Common myeloid progenitor, CD34-positive (primary cell): ENCODE data around the gene DCTN4.

Source experiments
- CTCF ChIA-PET: fragments of 350-600 bp; sonication (Branson Sonifier 250); formaldehyde crosslinking; loops from one replicate; lab custom pipeline; 2021; ENCODE audit warnings: antibody characterized with exemption; lab: Charles Lee
- POLR2A ChIA-PET: fragments of 350-600 bp; sonication (Branson Sonifier 250); formaldehyde crosslinking; loops from one replicate; lab custom pipeline; 2021; ENCODE audit warnings: antibody characterized with exemption; lab: Charles Lee
- DNase-seq, 3 donors: peaks; one replicate each; pipeline versions ENCODE4 v3.0.0 to v3.0.0-alpha.2; 2013
- H3K27ac ChIP-seq, 2 experiments: 1 replicate in 1 of 2; 2 replicates in 1 of 2; pipeline ENCODE4 v1.7.0; 2013; ENCODE audit warnings: inconsistent platforms in 2 of 2, low read length in 2 of 2, mild to moderate bottlenecking in 2 of 2, low read depth in 1 of 2, moderate library complexity in 1 of 2; ENCODE audit not compliant: severe bottlenecking in 2 of 2, insufficient read depth in 1 of 2, poor library complexity in 1 of 2
- H3K27me3 ChIP-seq, 5 experiments: replicated peaks in 2 of 5; 1 replicate in 3 of 5; 2 replicates in 2 of 5; pipeline versions ENCODE4 v1.6.1 to v1.7.0; 2013; ENCODE audit warnings: low read length in 4 of 5, mild to moderate bottlenecking in 2 of 5, moderate library complexity in 2 of 5, inconsistent platforms in 1 of 5; ENCODE audit not compliant: insufficient read depth in 5 of 5, control insufficient read depth in 4 of 5
- H3K36me3 ChIP-seq, 4 experiments: 1 replicate in 2 of 4; 2 replicates in 2 of 4; pipeline versions ENCODE4 v1.6.1 to v1.7.0; 2013; ENCODE audit warnings: low read length in 3 of 4, control low read depth in 1 of 4, mild to moderate bottlenecking in 1 of 4; ENCODE audit not compliant: control insufficient read depth in 4 of 4, insufficient read depth in 4 of 4
- H3K4me1 ChIP-seq, 4 experiments: 1 replicate in 3 of 4; 2 replicates in 1 of 4; pipeline versions ENCODE4 v1.6.1 to v1.7.1; 2013; ENCODE audit warnings: low read length in 3 of 4, mild to moderate bottlenecking in 3 of 4, control low read depth in 1 of 4, inconsistent platforms in 1 of 4, moderate library complexity in 1 of 4; ENCODE audit not compliant: control insufficient read depth in 4 of 4, insufficient read depth in 4 of 4; ENCODE audit errors: control extremely low read depth in 1 of 4
- H3K4me3 ChIP-seq, 7 experiments: 1 replicate in 4 of 7; 2 replicates in 3 of 7; pipeline versions ENCODE4 v1.5.1 to v1.7.0; 2013; ENCODE audit warnings: mild to moderate bottlenecking in 7 of 7, low read length in 6 of 7, moderate library complexity in 6 of 7, inconsistent platforms in 2 of 7, low read depth in 2 of 7, control low read depth in 1 of 7; ENCODE audit not compliant: insufficient read depth in 4 of 7, control insufficient read depth in 1 of 7; ENCODE audit errors: extremely low read depth in 1 of 7
- H3K9me3 ChIP-seq, 5 experiments: 1 replicate in 4 of 5; 2 replicates in 1 of 5; pipeline versions ENCODE4 v1.6.1 to v1.7.1; 2013; ENCODE audit warnings: low read length in 4 of 5, mild to moderate bottlenecking in 2 of 5, inconsistent platforms in 1 of 5, low read depth in 1 of 5, moderate library complexity in 1 of 5; ENCODE audit not compliant: control insufficient read depth in 4 of 5, insufficient read depth in 2 of 5; ENCODE audit errors: control extremely low read depth in 1 of 5
- WGBS: methylation state at CpG from one replicate; pipeline ENCODE4 v1.1.5; 2013; ENCODE audit not compliant: insufficient coverage; 5-methylcytosine and 5-hydroxymethylcytosine counted together

DCTN4 gene

GRCh38 chr5:150689120-150689519 lies 69.7 kb downstream of the DCTN4 start:
- H3K27ac ChIP-seq = no peak overlapping the region
- DNase-seq = no peak
- H3K27me3 ChIP-seq = no peaks in the 10 kb centered on the region
- no peaks in the 10 kb centered on the region for H3K9me3 ChIP-seq
- POLR2A ChIA-PET = no interaction called here
- WGBS = no CpG with 5 or more reads among the region's 1 CpG
- CTCF ChIA-PET = interaction anchor here (0.6 kb wide), 1 partner anchor 164 kb away, joined by 3 read pairs; no protein-coding TSS in a partner anchor
- no peaks in the 10 kb centered on the region for H3K4me1 ChIP-seq
- peaks cover 21 to 39% (median 35%) of the 10 kb centered on the region in 4 experiments for H3K36me3 ChIP-seq
- no peak overlapping the region for H3K4me3 ChIP-seq

GRCh38 chr5:150676578-150676977 lies 82.2 kb downstream of the DCTN4 start:
- Histone ChIP-seq H3K27me3 (no peaks in the 10 kb centered on the region), H3K4me1 (peaks cover 0 to 25% (median 21%) of the 10 kb centered on the region in 4 experiments), H3K36me3 (peaks cover 0 to 23% (median 9%) of the 10 kb centered on the region in 4 experiments), H3K4me3 (no peak overlapping the region), H3K9me3 (no peaks in the 10 kb centered on the region), H3K27ac (no peak overlapping the region)
- ChIA-PET POLR2A (interaction anchor here (0.7 kb wide), 1 partner anchor 1291 kb away, joined by 4 read pairs; no protein-coding TSS in a partner anchor), CTCF (interaction anchor here (1.6 kb wide), 1 partner anchor 24 kb away, joined by 5 read pairs; the partner anchor contains the start of gene RBM22)
- WGBS = 96% methylated on average over 9 of the region's 9 CpGs
- no peak for DNase-seq

GRCh38 chr5:150675069-150675468 lies 83.7 kb downstream of the DCTN4 start:
- Histone ChIP-seq H3K27me3 (no peaks in the 10 kb centered on the region), H3K4me1 (peaks cover 0 to 33% (median 26%) of the 10 kb centered on the region in 4 experiments), H3K27ac (no peak overlapping the region), H3K9me3 (no peaks in the 10 kb centered on the region), H3K4me3 (no peak overlapping the region), H3K36me3 (peaks cover 0 to 23% (median 9%) of the 10 kb centered on the region in 4 experiments)
- ChIA-PET POLR2A (interaction anchor here (0.6 kb wide), 1 partner anchor 15 kb away, joined by 3 read pairs; no protein-coding TSS in a partner anchor), CTCF (interaction anchor here (1.1 to 1.6 kb wide), 4 partner anchors 22 to 216 kb away, joined by 3 to 5 read pairs (median 4); partner anchors contain the start of gene RBM22)
- WGBS = no CpG with 5 or more reads among the region's 6 CpGs
- DNase-seq = no peak

GRCh38 chr5:150674341-150674821 lies 84.4 kb downstream of the DCTN4 start:
- H3K4me3 ChIP-seq = peak overlapping the region in 1 of 7 experiments; percentile 2

GRCh38 chr5:150672884-150673275 lies 85.9 kb downstream of the DCTN4 start:
- peaks cover 0 to 33% (median 26%) of the 10 kb centered on the region in 4 experiments for H3K4me1 ChIP-seq
- ChIA-PET CTCF (interaction anchor here (0.6 to 2.4 kb wide), 5 partner anchors 10 to 416 kb away, joined by 3 to 7 read pairs (median 4); partner anchors contain the start of gene RBM22), POLR2A (no interaction called here)
- WGBS = 62% methylated on average over 6 of the region's 7 CpGs
- no peaks in the 10 kb centered on the region for H3K9me3 ChIP-seq
- H3K27me3 ChIP-seq = no peaks in the 10 kb centered on the region
- H3K36me3 ChIP-seq = peaks cover 0 to 13% (median 9%) of the 10 kb centered on the region in 4 experiments
- H3K27ac ChIP-seq = peak overlapping the region in 1 of 2 experiments; percentile 59
- peak overlapping the region in 6 of 7 experiments; percentile 63 to 87 (median 77) for H3K4me3 ChIP-seq
- DNase-seq = no peak

More at GRCh38 chr5:150674341-150674821, 84.4 kb downstream of the DCTN4 start:
- H3K27me3 ChIP-seq = no peaks in the 10 kb centered on the region
- peaks cover 0 to 23% (median 9%) of the 10 kb centered on the region in 4 experiments for H3K36me3 ChIP-seq
- no peak for DNase-seq
- WGBS = 100% methylated on average over 3 of the region's 4 CpGs
- H3K9me3 ChIP-seq = no peaks in the 10 kb centered on the region
- peaks cover 0 to 33% (median 26%) of the 10 kb centered on the region in 4 experiments for H3K4me1 ChIP-seq
- ChIA-PET CTCF (interaction anchor here (1.0 to 1.4 kb wide), 3 partner anchors 130 to 215 kb away, joined by 3 read pairs; no protein-coding TSS in a partner anchor), POLR2A (interaction anchor here (0.6 kb wide), 1 partner anchor 15 kb away, joined by 3 read pairs; no protein-coding TSS in a partner anchor)
- H3K27ac ChIP-seq = peak overlapping the region in 1 of 2 experiments; percentile 17

- no peaks in the 10 kb centered on the region for H3K27me3 ChIP-seq
- POLR2A ChIA-PET = no interaction called here
- CTCF ChIA-PET = interaction anchor here (0.8 to 2.4 kb wide), 4 partner anchors 18 to 113 kb away, joined by 4 to 7 read pairs (median 5); partner anchors contain the start of genes RBM22 and SMIM3
- peaks cover 0 to 33% (median 26%) of the 10 kb centered on the region in 4 experiments for H3K4me1 ChIP-seq
- peak overlapping the region in 1 of 2 experiments; percentile 59 for H3K27ac ChIP-seq
- peak overlapping the region; percentile 52 to 87 (median 72) for H3K4me3 ChIP-seq
- DNase-seq = peak; percentile 59 to 85 (median 78)
- WGBS = 0% methylated on average over 21 of the region's 38 CpGs
- no peaks in the 10 kb centered on the region for H3K9me3 ChIP-seq
- peaks cover 0 to 10% (median 5%) of the 10 kb centered on the region in 4 experiments for H3K36me3 ChIP-seq
Measured at GRCh38 chr5:150672237-150672883, 86.5 kb downstream of the DCTN4 start.
